Astrocyte (in vitro differentiated cells and primary cell): ENCODE measurements around the gene EYS.

Experiments
- CTCF ChIP-seq: IDR thresholded peaks from 2 replicates; pipeline ENCODE4 v1.5.1; 2011; ENCODE audit warnings: low read depth, mild to moderate bottlenecking, inconsistent platforms, low read length, moderate library complexity; ENCODE audit not compliant: insufficient read depth
- EZH2 ChIP-seq: IDR thresholded peaks from 2 replicates; pipeline ENCODE4 v1.6.1; 2012; ENCODE audit warnings: mild to moderate bottlenecking, low read length, inconsistent platforms; ENCODE audit not compliant: insufficient read depth

GRCh38 chr6:63790334-63790733, 1916.7 kb downstream of the EYS start:
- TF ChIP-seq CTCF (no peak), EZH2 (no peak)
